Cerebellar cortex (tissue), 1 donor: ENCODE data around the gene MYL5.
A peak's percentile ranks its signal among the peaks of the same experiment; 100 is the strongest.
"Not testable (repeated sequence)": the region's sequence is repeated elsewhere in the genome, so short reads cannot be mapped to it uniquely, and the experiment has no call there.

Source experiments
- DNase-seq: peaks from one replicate; pipeline ENCODE4 v3.0.0-alpha.2; 2015; ENCODE audit warnings: low spot score

Gene MYL5

GRCh38 chr4:725391-726234 is 51.3 kb downstream of the MYL5 start:
- DNase-seq: no peak

DNA sequence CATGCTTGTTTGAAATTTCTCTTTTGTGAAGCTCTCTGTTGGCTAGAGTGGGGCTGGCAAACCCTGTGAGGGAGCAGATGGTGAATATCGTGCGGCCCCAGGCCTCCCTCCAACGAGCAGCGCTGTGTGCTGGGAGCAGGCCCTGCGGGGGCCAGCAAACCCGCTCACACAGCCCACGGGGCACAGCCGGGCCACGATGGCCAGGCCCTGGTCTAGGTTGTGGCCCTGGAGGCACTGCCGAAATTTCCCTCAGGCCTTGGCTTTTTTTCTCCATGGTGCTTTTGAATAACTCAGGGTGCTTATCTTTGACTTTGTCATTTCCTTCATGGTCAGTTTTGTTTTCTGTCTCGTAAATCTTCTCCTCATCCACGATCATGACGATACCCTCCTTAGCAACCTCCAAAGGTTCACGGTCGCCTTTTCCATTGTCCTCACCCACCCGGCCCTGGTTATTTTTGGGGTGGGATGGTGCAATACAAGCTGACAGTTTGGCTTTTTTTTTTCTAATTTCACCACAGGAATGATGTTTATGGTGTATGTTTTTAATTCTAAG is 52.0 kb downstream of the MYL5 start:
- DNase-seq: peak; percentile 72

- peak; percentile 33 for DNase-seq
Measured at GRCh38 chr4:726838-727237, 52.5 kb downstream of the MYL5 start.

DNA sequence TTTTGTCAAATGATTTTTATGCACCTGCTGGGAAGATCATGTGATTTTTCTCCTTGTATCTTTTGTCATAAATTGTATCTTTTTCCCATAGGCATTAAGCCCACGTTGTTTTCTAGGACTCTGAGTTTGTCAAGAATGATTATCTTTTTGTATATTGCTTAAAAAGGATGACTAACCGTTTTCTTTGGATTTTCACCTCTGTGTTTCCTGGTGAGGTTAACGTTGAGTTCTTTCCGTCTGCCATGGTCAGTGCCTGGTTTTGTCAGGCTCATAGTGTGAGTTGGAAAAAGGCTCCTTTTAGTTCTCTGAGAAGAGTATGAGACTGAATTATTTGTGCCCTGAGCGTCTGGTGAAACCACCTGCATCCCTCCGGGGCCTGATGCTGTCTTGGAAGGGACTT is 53.2 kb downstream of the MYL5 start:
- peak; percentile 43 for DNase-seq

GRCh38 chr4:729336-730315 is 55.3 kb downstream of the MYL5 start:
- DNase-seq: no peak

- no peak for DNase-seq
Measured at GRCh38 chr4:730511-730910, 56.2 kb downstream of the MYL5 start.

GRCh38 chr4:730946-731904 is 56.9 kb downstream of the MYL5 start:
- not testable (repeated sequence) for DNase-seq
